Keratinocyte (primary cell): ENCODE measurements around the gene TSHZ2.

Experiments
- EZH2 ChIP-seq: IDR thresholded peaks from one replicate; pipeline ENCODE4 v1.6.1; 2012; ENCODE audit warnings: inconsistent platforms, mild to moderate bottlenecking, low read length, moderate library complexity
- TF ChIP-seq, protein P1 (sequence below), 3 experiments: IDR thresholded peaks in 1 of 3; conservative IDR thresholded peaks in 1 of 3; optimal IDR thresholded peaks in 1 of 3; 2 replicates in 2 of 3; 3 replicates in 1 of 3; pipeline versions ENCODE3 to v1.5.1; 2011; ENCODE audit warnings: low read length in 3 of 3, mild to moderate bottlenecking in 3 of 3, moderate library complexity in 2 of 3, control low read depth in 1 of 3, inconsistent platforms in 1 of 3; ENCODE audit not compliant: insufficient read depth in 2 of 3; ENCODE audit errors: extremely low read depth in 1 of 3

DNA sequence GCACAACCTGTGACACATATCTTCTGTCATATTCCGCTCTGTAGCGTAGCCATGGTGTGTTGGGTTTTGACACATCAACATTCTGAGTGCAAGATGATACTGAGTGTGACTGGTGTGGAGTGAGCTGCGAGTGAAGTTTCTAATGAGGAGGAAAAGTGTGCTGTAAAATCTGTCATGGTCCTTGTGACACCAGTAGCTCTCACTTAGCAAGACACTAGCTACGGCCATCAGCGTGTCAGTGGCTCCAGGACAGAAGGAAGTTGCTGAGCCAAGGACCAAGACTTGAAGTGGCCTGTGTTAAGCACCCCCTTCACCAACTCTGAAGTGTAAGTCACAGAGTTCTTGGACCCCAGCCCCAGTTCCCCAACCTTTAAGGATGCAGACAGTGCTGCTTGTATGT lies 72.1 kb downstream of the TSHZ2 start:
- TF ChIP-seq, protein P1, sequence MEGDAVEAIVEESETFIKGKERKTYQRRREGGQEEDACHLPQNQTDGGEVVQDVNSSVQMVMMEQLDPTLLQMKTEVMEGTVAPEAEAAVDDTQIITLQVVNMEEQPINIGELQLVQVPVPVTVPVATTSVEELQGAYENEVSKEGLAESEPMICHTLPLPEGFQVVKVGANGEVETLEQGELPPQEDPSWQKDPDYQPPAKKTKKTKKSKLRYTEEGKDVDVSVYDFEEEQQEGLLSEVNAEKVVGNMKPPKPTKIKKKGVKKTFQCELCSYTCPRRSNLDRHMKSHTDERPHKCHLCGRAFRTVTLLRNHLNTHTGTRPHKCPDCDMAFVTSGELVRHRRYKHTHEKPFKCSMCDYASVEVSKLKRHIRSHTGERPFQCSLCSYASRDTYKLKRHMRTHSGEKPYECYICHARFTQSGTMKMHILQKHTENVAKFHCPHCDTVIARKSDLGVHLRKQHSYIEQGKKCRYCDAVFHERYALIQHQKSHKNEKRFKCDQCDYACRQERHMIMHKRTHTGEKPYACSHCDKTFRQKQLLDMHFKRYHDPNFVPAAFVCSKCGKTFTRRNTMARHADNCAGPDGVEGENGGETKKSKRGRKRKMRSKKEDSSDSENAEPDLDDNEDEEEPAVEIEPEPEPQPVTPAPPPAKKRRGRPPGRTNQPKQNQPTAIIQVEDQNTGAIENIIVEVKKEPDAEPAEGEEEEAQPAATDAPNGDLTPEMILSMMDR (optimal IDR thresholded peaks at IDR 0.05 in 1 of 3, IDR thresholded peaks at IDR 0.05 in 1 of 3, conservative IDR thresholded peaks at IDR 0.05 in 1 of 3; ENCODE audit: extremely low read depth in 1 of 3, insufficient read depth in 2 of 3, low read length in 3 of 3): no peak
- TF ChIP-seq EZH2: no peak
